K562 (cell line): Measurements from ENCODE around the gene RHOT1. TPM values are rescaled to one million over a fixed set of nuclear protein-coding genes. Genes with fewer than 3 reads are reported as not detected.

Experiments
- AFF1 ChIP-seq, 2 experiments: fragments of 450-650 bp; IDR thresholded peaks; 2 replicates each; pipeline ENCODE4 v1.6.1; 2018; ENCODE audit warnings: mild to moderate bottlenecking in 2 of 2, low read depth in 1 of 2; ENCODE audit not compliant: partially characterized antibody in 2 of 2
- ASH1L ChIP-seq: fragments of 450-650 bp; IDR thresholded peaks from 2 replicates; pipeline ENCODE4 v1.6.1; 2018; ENCODE audit warnings: borderline replicate concordance, mild to moderate bottlenecking, low read depth; ENCODE audit not compliant: partially characterized antibody
- ATF7 ChIP-seq: fragments of 450-650 bp; IDR thresholded peaks from 2 replicates; pipeline ENCODE4 v1.7.1; 2014; ENCODE audit warnings: mild to moderate bottlenecking, moderate library complexity
- BRF1 ChIP-seq: IDR thresholded peaks from 3 replicates; pipeline ENCODE4 v1.6.1; 2011; ENCODE audit warnings: borderline replicate concordance, mild to moderate bottlenecking; ENCODE audit not compliant: insufficient read length; ENCODE audit errors: extremely low read depth
- CAMTA2 ChIP-seq: fragments of 250-450 bp; sonication (Bioruptor Pico); conservative IDR thresholded peaks from 2 replicates; pipeline ENCODE4 v1.5.1; 2022
- CTBP1 ChIP-seq: fragments of 450-650 bp; IDR thresholded peaks from 2 replicates; pipeline ENCODE4 v1.6.1; 2016; ENCODE audit warnings: borderline replicate concordance
- DPF2 ChIP-seq: fragments of 450-650 bp; IDR thresholded peaks from 2 replicates; pipeline ENCODE4 v1.6.1; 2016
- ETV1 ChIP-seq: fragments of 450-650 bp; conservative IDR thresholded peaks from 2 replicates; pipeline ENCODE4 v1.6.1; 2016; ENCODE audit warnings: missing genetic modification characterization, control low read depth, low read depth, missing compliant biosample characterization
- HDAC8 ChIP-seq: fragments of 450-650 bp; IDR thresholded peaks from 2 replicates; pipeline ENCODE4 v1.6.1; 2016; ENCODE audit warnings: mild to moderate bottlenecking, missing genetic modification characterization, moderate library complexity, missing compliant biosample characterization
- HMGN3 ChIP-seq: IDR thresholded peaks from 2 replicates; pipeline ENCODE4 v1.6.1; 2011; ENCODE audit warnings: borderline replicate concordance, low read depth, mild to moderate bottlenecking, mixed read lengths, low read length; ENCODE audit not compliant: insufficient read length; ENCODE audit errors: extremely low read depth
- ILK ChIP-seq: fragments of 450-650 bp; IDR thresholded peaks from 2 replicates; pipeline ENCODE4 v1.6.1; 2016; ENCODE audit warnings: missing genetic modification characterization, low read depth, mild to moderate bottlenecking, missing compliant biosample characterization, moderate library complexity, borderline replicate concordance
- POLR2G ChIP-seq: fragments of 200-400 bp; formaldehyde crosslinking; IDR thresholded peaks from 2 replicates; pipeline ENCODE4 v1.6.1; 2017; ENCODE audit warnings: low read depth, mild to moderate bottlenecking, antibody characterized with exemption, low read length, moderate library complexity
- TAF7 ChIP-seq: fragments of 450-650 bp; IDR thresholded peaks from 2 replicates; pipeline ENCODE4 v1.6.1; 2016; ENCODE audit warnings: missing genetic modification characterization, missing compliant biosample characterization
- XRCC5 ChIP-seq: fragments of 200-400 bp; formaldehyde crosslinking; IDR thresholded peaks from 2 replicates; pipeline ENCODE4 v1.6.1; 2017; ENCODE audit warnings: low read depth, mild to moderate bottlenecking, low read length
- ZNF140 ChIP-seq: fragments of 250-450 bp; sonication (Bioruptor Pico); IDR thresholded peaks from 2 replicates; pipeline ENCODE4 v1.8.0; 2021; ENCODE audit warnings: moderate library complexity, mild to moderate bottlenecking, inconsistent platforms
- ZZZ3 ChIP-seq: fragments of 450-650 bp; IDR thresholded peaks from 2 replicates; pipeline ENCODE4 v1.6.1; 2016; ENCODE audit warnings: antibody characterized with exemption, mild to moderate bottlenecking, moderate library complexity
- polyA plus RNA-seq, 8 experiments: library from polyadenylated mRNA; depleted of rRNA in 4 of 8; stranded (reverse) in 5 of 8; unstranded in 3 of 8; fragments of >200 nt; fragmentation: Nextera tagmentation in 2 of 8; fragmentation: Illumina TruSeq in 1 of 8; extraction: Ambion mirVana in 2 of 8; extraction: Trizol in 1 of 8; gene quantifications; 2 replicates each; pipeline versions ENCODE4 v1.2.1 to v1.2.3, GENCODE V29; 2011 to 2014; ENCODE audit warnings: inconsistent platforms in 1 of 8, missing spikeins in 1 of 8
- total RNA-seq, 7 experiments: library from RNA; depleted of rRNA in 6 of 7; stranded (reverse); fragments of >200 nt in 6 of 7; fragmentation: Illumina TruSeq in 2 of 7; extraction: Trizol in 2 of 7; gene quantifications; 2 replicates each; pipeline versions ENCODE4 v1.2.1 to v1.2.3, GENCODE V29; 2011 to 2021; ENCODE audit warnings: low replicate concordance in 1 of 7
- TF ChIP-seq, protein P1 (sequence below): fragments of 200-400 bp; formaldehyde crosslinking; IDR thresholded peaks from 2 replicates; pipeline ENCODE4 v1.6.1; 2017; ENCODE audit warnings: mild to moderate bottlenecking, low read depth, low read length, moderate library complexity
- TF ChIP-seq, protein P2 (sequence below): IDR thresholded peaks from 2 replicates; pipeline ENCODE4 v1.6.1; 2011; ENCODE audit warnings: borderline replicate concordance, low read depth, mild to moderate bottlenecking, moderate library complexity, low read length; ENCODE audit not compliant: insufficient read depth, poor library complexity, severe bottlenecking

The RHOT1 gene
- total and polyA plus RNA-seq, 9 of the 15 experiments (the other 6 are each of a cell fraction or from before 2014, with no cell fraction given): 23.0 to 101 (median 32.2) TPM

DNA sequence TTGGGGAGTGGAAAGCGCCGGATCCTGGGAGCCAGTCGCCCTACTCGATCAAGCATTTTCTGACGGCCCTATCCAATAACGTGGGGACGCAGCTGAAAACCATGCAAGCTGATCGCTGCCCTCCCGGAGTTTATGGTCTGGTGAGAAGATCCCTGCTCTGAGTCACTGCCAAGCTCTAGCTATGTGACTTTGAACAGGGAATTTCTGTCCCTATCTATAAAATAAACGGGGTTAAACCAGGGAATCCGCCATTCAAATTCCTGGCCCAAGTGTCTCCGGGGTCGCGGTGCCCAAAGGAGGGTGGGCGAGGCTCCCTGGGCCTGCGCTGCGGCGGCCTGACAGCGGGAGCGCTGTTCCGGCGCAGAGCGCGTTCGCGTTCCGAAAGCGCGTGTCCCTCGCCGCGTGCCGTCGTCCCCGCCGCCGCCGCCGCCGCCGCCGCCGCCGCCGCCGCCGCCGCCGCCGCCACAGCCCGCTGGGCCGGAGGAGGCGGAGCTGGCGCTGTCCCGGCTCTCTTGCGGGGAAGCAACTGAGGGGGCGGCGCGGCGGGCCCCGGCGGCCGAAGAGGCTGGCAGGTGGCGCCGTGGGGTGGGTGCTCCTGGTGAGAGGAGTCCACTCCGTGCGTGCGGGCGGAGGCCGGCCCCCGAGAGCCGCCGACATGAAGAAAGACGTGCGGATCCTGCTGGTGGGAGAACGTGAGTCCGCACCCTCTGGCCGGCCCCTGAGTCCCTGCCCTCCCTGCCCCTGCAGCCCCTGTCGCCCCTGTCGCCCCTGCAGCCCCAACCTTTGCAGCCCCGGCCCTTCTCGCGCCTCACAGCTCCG lies at the start of gene RHOT1 (continued):
- TF ChIP-seq ZNF140 (CRISPR knock-in tag) (no peak), ZZZ3 (no peak), DPF2 (no peak), ILK (tag) (no peak), HDAC8 (tag) (no peak), POLR2G (peak; percentile 80), CTBP1 (0 out of 2 replicates have a peak, but pooled peaks have one; percentile 15), ATF7 (peak; percentile 44; the same call in 1 of the 2 replicates), XRCC5 (no peak), BRF1 (no peak), AFF1 (IDR thresholded peaks at IDR 0.05; ENCODE audit: low read depth in 1 of 2, partially characterized antibody in 2 of 2) (peak in 1 of 2 experiments; percentile 30), HMGN3 (peak; percentile 69), CAMTA2 (CRISPR knock-in tag) (no peak), ETV1 (tag) (no peak), TAF7 (no peak), ASH1L (no peak)
- TF ChIP-seq, protein P1, sequence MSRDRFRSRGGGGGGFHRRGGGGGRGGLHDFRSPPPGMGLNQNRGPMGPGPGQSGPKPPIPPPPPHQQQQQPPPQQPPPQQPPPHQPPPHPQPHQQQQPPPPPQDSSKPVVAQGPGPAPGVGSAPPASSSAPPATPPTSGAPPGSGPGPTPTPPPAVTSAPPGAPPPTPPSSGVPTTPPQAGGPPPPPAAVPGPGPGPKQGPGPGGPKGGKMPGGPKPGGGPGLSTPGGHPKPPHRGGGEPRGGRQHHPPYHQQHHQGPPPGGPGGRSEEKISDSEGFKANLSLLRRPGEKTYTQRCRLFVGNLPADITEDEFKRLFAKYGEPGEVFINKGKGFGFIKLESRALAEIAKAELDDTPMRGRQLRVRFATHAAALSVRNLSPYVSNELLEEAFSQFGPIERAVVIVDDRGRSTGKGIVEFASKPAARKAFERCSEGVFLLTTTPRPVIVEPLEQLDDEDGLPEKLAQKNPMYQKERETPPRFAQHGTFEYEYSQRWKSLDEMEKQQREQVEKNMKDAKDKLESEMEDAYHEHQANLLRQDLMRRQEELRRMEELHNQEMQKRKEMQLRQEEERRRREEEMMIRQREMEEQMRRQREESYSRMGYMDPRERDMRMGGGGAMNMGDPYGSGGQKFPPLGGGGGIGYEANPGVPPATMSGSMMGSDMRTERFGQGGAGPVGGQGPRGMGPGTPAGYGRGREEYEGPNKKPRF: no peak
- TF ChIP-seq, protein P2, sequence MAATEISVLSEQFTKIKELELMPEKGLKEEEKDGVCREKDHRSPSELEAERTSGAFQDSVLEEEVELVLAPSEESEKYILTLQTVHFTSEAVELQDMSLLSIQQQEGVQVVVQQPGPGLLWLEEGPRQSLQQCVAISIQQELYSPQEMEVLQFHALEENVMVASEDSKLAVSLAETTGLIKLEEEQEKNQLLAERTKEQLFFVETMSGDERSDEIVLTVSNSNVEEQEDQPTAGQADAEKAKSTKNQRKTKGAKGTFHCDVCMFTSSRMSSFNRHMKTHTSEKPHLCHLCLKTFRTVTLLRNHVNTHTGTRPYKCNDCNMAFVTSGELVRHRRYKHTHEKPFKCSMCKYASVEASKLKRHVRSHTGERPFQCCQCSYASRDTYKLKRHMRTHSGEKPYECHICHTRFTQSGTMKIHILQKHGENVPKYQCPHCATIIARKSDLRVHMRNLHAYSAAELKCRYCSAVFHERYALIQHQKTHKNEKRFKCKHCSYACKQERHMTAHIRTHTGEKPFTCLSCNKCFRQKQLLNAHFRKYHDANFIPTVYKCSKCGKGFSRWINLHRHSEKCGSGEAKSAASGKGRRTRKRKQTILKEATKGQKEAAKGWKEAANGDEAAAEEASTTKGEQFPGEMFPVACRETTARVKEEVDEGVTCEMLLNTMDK: peak; percentile 57
